HEK293T (cell line): ENCODE data around the gene SPATA21.

Experiments
- BHLHE40 ChIP-seq: fragments of 450-650 bp; IDR thresholded peaks from 2 replicates; pipeline ENCODE4 v1.6.1; 2016; ENCODE audit warnings: mild to moderate bottlenecking, moderate library complexity, borderline replicate concordance
- FOXA1 ChIP-seq: fragments of 450-650 bp; IDR thresholded peaks from 2 replicates; pipeline ENCODE4 v1.6.1; 2016; ENCODE audit warnings: mild to moderate bottlenecking
- FOXK2 ChIP-seq: fragments of 450-650 bp; IDR thresholded peaks from 2 replicates; pipeline ENCODE4 v1.6.1; 2016; ENCODE audit warnings: mild to moderate bottlenecking
- HDGF ChIP-seq: fragments of 450-650 bp; IDR thresholded peaks from 2 replicates; pipeline ENCODE4 v1.6.1; 2017; ENCODE audit warnings: antibody characterized with exemption, borderline replicate concordance
- NFRKB ChIP-seq: fragments of 450-650 bp; IDR thresholded peaks from 2 replicates; pipeline ENCODE4 v1.6.1; 2016; ENCODE audit warnings: mild to moderate bottlenecking, moderate library complexity

DNA sequence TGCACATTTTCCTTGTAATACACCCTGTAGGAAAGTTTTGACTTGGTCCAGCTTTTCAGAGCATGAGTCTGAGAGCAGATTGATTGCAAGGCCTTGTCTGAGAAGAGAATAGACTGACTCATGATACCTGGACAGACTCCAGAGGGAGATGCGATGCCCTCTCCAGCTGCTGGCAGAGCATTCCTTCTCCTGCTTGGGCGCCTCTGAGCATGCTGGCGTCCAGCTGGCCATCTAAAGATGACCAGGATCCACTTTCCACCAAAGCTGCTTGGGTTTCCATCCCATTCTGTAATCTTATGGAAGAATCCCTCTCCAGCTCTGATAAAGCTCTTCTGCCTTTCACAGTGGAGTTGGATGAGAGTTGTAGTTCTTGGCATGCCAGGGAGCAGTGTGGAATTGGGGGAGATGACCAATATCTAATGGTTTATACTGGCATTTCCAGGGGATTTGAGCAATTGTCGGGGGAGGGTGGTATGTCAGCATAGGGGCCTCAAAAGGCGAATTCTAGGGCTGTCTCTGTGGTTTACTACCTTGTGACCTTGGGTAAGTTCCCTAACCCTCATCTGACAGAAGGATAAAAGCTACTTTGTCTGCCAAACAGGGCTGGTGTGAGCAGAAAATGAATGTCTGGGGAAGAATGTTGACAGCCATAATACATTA lies 50.6 kb downstream of the SPATA21 start:
- TF ChIP-seq HDGF: no peak
- TF ChIP-seq FOXA1: no peak
- no peak for TF ChIP-seq NFRKB
- no peak for TF ChIP-seq FOXK2
- TF ChIP-seq BHLHE40: no peak
